GM12891 (cell line): ENCODE data around the gene PIN1.

Experiments
- POLR2A ChIP-seq: IDR thresholded peaks from 2 replicates; pipeline ENCODE4 v1.6.1; 2011; ENCODE audit warnings: low read depth, low read length, control low read depth
- POU2F2 ChIP-seq: IDR thresholded peaks from 2 replicates; pipeline ENCODE4 v1.6.1; 2011; ENCODE audit warnings: low read depth, mild to moderate bottlenecking, control low read depth, low read length, moderate library complexity

DNA sequence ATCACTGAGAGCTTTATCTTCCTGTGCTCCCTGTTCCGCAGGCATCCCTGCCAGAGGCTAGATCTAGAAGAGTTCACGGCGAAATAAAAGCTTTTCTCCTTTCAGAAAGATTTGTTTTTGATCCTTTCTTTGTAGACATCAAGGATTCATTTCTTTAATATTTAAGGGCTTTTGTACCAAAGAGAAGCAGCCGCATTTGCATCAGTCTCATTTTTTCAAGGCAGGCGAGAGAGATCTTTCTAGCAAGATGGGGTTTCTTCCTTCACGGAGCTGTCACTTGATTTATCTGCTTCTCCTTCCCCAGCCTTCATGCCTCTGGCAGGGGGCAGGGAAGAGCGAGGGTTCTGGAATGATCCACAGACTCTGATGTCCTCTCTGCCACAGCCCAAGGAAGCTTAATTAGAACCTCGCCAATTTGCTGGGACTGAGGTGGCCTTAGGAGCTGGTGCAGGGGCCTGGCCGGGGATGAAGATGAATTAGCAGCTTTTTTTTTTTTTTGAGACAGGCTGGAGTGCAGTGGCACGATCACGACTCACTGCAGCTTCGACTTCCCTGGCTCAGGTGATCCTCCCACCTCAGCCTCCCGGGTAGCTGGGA, 40.0 kb downstream of the PIN1 start:
- TF ChIP-seq POLR2A (no peak), POU2F2 (no peak)
